HL-60/S4 treated with retinoic acid at 250 ng/mL for 4 days and 3 days (cell line): ENCODE measurements around the gene POLR3G.

Experiments used
- in situ Hi-C: fragments of 300-500 bp; cut with MboI; formaldehyde crosslinking; loops from 2 replicates; pipeline ENCODE4 v1.7.0; 2022; ENCODE audit warnings: low sequenced_read_pairs

POLR3G gene

GRCh38 chr5:90549729-90550275 is 75.1 kb downstream of the POLR3G start:
- in situ Hi-C loops = no loop called here

GRCh38 chr5:90550963-90551362 is 76.3 kb downstream of the POLR3G start:
- in situ Hi-C loops = no loop called here

- in situ Hi-C loops = no loop called here
Measured at GRCh38 chr5:90551376-90551775, 76.7 kb downstream of the POLR3G start.

- in situ Hi-C loops = no loop called here
Measured at GRCh38 chr5:90553711-90554110, 79.0 kb downstream of the POLR3G start.

- in situ Hi-C loops = no loop called here
Measured at GRCh38 chr5:90554358-90555006, 79.8 kb downstream of the POLR3G start.

GRCh38 chr5:90555666-90556065 is 81.0 kb downstream of the POLR3G start:
- in situ Hi-C loops = no loop called here

GRCh38 chr5:90557391-90557790 is 82.7 kb downstream of the POLR3G start:
- in situ Hi-C loops = no loop called here

GRCh38 chr5:90557871-90558270 is 83.2 kb downstream of the POLR3G start:
- in situ Hi-C loops = no loop called here

GRCh38 chr5:90558344-90559192 is 83.9 kb downstream of the POLR3G start, which contains the start of gene ADGRV1:
Gene ADGRV1 (plus strand): TSS chr5:90558797. CDS start chr5:90558896, 99 bp downstream.
- in situ Hi-C loops = no loop called here

GRCh38 chr5:90560771-90561170 is 86.1 kb downstream of the POLR3G start:
- in situ Hi-C loops = no loop called here

GRCh38 chr5:90561766-90562165 is 87.1 kb downstream of the POLR3G start:
- in situ Hi-C loops = no loop called here

- in situ Hi-C loops = no loop called here
Measured at GRCh38 chr5:90562341-90562740, 87.7 kb downstream of the POLR3G start.

GRCh38 chr5:90563108-90563507 is 88.4 kb downstream of the POLR3G start:
- in situ Hi-C loops = no loop called here
